DMS53 (cell line): ENCODE results near the gene UBE2H.
"Not testable (repeated sequence)": the region's sequence is repeated elsewhere in the genome, so short reads cannot be mapped to it uniquely, and the experiment has no call there.

Experiments
- DNase-seq: peaks from one replicate; lab custom pipeline; 2025; lab: John Stamatoyannopoulos, UW

The UBE2H gene

DNA sequence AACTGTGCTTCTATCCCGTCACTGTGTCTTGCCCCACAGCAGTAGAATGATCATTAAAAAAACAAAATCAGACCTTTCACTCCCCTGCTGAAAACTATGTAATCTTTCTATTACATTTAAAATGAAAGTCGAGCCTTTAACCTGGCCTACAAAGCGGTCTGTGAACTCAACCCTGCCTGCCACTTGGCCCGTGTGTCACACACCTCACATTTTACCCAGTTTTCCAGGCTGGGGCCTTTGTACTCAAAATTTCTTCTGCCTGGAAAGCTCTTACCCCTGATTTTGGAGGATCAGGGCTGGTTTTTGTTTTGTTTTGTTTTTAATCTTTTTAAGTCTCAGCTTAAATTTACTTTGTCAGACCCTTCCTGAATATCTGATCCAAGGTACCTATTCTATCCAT lies 82.1 kb downstream of the UBE2H start:
- DNase-seq, result no peak

DNA sequence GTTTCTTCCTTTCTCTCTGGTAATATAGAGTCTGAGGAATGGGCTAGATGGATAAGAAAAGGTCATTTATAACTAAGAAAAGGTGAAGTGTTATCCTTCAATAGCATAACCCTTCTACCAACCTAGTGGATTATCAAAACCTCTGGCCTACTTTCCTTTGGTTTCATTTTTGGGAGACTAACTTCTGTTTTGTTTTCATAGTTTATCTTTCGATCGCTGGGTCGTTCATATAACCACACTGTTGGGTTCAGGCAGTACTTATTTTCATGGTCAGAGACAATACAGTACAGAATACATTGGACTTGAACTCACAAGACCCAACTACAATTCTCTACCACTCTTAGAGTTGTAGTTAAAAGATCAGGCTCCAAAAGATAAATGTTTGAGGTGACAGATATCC lies 86.5 kb downstream of the UBE2H start:
- DNase-seq, result no peak

DNA sequence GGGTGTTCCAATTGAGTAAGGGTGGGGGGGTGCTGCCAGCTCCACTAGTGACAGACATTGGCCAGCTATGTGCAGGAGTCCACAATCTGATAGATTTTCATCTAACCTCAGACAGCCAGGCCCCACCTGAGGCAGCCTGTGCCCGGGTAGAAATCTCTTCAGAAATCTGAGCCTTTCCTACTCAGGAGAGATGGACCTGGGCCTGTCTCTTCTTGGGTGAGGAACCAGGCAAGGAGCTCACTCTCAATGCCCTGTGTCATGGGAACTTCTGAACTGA lies 86.9 kb downstream of the UBE2H start:
- DNase-seq, result no peak

DNA sequence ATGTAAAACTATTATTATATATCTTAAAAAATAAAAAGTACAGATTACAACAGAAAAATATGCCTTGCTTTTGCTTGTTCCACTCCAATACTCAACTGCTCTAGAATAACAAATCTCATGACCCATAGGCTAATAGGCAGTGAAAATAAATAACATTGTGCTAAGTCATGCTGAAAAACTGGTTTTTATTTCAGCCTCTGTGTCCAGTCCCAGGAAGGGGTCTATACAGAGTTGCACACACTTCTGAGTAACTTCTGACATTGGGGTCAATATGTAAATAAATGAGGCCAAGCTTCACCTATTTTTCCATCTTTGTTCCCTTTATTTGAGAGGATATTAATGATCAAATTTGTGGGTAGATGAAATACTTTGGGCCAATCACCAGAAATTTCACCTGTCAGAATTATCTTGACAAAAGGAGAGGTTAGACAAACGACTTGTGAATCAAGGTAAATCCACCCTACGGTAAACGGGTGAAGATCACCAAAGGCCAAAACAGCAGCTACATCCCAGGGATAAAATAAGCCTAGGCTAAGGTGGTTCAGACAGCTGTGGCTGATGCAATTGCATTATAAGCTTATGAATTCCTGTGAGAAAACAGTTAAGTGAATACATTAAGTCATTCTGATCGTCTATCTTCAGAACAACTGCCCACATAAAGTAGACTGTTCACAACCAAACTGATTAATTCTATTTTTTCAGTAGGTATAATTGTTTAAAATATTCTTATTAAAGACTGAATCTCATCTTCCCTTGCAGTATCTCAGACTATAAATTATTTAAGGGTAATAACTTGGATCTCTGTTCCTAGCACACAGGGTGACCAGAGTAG lies 87.5 kb downstream of the UBE2H start:
- DNase-seq, result no peak

DNA sequence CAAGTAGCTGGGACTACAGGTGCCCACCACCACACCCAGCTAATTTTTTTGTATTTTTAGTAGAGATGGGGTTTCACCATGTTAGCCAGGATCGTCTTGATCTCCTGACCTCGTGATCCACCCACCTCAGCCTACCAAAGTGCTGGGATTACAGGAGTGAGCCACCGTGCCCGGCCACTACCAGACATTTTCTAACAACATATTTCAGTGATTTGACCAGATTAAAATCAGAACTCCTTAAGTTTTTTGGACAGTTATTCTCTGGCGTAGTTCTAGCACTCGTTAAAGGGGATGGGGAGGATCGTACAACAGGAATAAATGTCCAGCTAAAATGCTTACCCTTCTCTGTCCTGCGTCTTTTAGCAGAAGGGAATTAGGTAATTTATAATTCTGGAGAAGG lies 88.1 kb downstream of the UBE2H start:
- DNase-seq, result not testable (repeated sequence)

DNA sequence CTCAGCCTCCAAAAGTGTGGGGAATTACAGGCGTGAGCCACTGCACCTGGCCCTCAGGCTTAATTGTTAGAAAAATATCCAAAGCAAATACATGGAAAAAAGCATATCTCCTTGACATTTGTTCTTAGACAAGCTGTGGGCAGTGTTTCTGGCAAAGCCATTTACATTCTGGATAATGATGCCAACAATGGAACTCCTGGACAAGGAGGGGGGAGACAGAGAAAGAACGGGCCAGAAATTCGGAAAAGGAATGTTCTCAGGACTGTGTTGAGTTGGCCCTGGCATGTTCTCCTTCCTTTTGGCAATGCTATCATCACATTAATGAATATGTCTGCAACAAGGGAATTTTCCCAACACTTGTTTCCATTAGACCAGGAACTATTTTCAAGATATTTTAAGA lies 88.7 kb downstream of the UBE2H start:
- peak; percentile 10 for DNase-seq

DNA sequence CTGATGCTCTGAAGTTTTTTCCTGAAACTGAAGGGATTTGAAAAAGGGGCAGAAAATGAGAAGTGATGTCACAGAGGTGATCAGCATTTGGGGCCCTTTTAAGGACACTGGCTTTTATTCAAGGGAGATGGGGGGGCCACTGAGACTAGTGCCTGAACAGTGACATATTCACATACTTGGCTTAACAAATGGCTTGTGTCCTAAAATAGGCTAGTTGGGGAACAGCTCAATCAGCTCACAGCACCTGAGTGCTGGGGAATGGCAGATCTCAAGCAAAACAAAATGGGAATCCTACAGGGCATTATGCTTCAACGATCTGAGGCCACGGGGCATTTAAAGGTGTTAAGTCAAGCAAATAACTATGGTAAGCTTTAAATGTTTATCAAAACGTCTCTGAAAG lies 90.1 kb downstream of the UBE2H start:
- DNase-seq, result no peak

DNA sequence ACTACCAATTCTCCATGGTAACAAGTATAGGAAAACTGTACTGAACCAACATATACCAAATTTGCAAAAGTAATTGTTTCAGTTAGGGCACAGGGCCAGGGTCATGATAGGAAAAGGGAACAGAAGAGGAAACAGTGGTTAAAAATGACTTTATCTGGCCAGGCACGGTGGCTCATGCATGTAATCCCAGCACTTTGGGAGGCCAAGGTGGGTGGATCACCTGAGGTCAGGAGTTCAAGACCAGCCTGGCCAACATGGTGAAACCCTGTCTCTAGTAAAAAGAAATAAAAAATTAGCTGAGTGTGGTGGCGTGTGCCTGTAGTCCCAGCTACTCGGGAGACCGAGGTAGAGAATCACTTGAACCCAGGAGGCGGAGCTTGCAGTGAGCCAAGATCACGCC lies 92.0 kb downstream of the UBE2H start:
- peak; percentile 18 for DNase-seq

DNA sequence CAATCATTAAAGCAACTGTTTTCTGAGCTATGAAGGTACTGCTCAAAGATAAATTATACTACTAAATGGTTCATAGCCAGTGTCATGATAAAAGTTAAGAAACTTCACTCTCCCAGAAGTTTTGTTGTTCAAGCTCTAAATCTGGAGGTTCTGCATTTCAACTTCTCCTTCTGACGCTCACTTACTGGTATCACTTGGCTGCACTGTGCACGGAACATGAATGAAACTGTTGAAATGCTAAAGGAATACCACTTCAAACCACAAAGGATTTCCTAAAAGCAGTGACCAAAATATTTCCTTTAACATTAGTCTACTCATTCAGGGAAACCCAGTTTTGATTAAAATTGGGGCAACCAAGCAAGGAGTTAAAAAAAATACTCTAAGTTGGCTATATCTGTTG lies 93.6 kb downstream of the UBE2H start:
- no peak for DNase-seq

DNA sequence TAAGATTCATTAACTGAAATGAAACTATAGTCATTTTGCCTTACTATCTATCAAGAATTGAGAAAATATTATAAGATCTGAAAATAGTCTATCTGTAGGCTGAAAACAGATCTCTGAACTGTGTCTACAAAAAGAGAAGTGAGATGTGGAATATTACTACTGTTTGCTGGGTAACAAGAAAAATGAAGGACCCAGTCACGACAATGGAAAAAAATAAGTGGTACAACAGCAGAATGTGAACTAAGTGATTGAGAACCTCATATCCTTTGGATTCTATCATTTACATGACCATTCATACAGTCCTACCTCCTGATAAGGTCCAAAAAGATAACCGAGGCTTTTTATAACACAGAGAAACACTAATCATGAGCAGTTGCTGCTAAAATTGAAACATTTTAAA lies 94.3 kb downstream of the UBE2H start:
- no peak for DNase-seq

DNA sequence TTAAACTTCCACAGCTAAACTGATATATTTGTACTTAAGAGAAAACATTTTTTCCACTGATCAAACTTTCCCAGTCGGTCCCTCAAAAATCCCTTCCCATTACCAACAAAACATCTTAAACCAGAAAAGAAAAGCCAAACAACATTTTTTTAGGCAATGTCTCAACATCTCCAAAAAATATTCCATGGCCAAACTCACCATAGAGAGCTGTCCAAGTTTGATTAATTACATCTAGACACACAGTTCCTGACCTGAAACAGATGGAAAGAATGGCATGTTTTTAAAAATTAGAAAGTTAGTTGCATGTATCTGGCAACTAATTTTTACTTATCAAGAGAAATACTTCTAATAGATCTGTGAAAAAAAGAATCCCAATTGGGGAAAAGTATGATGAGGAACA lies 95.4 kb downstream of the UBE2H start:
- DNase-seq, result no peak

DNA sequence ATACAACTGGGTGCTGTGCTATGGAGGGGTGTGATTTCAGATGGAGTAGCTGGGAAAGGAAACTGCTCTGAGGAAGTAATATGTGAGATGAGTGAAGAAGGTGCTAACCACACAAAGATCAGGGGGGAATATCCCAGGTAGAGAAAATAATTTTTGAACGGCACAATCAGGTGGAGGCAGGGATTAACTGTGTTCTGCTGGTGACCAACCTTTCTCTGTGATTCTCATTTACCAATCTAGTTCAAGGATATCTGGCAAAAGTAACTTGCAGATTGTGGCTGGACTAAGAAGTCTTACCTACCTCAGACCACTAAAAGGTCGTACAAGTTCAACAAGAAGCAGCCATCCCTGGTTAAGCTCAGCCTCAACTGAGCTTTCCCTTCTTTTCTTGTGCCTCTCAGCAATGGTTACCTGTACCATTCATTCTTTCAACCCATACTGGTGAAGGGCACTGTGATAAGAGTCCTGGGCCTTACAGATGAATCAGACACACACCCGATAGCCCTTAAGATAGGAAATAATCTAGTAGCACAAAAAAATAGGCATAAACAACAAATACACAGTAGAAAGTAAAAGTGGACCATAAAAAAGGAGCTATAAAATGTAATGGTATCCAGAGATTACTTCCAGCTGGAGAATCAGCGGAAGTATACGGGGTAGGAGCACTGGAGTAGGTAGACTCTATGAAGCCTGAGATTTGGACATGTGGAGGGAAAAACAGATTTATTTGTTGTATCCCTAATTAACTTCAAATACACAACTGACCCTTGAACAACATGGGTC lies 96.6 kb downstream of the UBE2H start:
- no peak for DNase-seq

DNA sequence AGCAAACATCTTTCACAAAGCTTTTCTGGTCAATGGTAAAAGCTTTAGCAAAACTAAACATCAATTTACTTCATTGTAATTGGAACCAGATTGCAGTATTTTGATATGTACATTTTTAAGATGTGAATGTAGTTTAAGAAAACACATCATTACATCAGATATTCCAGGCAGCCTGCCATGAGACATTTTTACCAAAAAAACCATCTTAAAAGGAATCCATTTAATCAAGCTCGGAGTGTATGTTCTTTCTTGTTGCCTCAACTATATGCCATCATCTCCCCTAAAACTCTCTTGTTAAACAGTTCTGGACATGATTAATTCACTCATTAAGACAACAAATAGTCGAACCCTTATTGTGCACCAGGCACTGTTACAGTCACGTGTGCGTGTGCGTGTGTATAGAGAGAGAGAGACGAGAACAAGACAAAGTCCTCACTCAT lies 97.5 kb downstream of the UBE2H start:
- DNase-seq, result no peak

DNA sequence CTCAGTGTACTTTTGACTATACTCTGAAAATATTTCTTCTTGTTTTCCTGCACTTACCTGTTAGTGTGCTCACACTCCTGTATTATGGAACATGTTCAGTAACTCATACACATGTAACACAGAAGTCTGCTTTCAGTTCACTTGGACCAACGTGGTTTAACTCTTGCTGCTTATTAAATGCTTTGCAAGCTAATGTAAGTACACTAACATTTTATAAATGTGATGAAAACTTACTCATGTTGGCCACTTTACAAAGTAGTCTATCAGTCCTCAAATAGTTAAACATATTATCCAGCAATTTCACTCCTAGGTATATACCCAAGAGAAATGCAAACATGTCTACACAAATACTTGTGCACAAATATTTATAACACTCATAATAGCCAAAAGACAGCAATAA lies 98.4 kb downstream of the UBE2H start:
- DNase-seq, result no peak

DNA sequence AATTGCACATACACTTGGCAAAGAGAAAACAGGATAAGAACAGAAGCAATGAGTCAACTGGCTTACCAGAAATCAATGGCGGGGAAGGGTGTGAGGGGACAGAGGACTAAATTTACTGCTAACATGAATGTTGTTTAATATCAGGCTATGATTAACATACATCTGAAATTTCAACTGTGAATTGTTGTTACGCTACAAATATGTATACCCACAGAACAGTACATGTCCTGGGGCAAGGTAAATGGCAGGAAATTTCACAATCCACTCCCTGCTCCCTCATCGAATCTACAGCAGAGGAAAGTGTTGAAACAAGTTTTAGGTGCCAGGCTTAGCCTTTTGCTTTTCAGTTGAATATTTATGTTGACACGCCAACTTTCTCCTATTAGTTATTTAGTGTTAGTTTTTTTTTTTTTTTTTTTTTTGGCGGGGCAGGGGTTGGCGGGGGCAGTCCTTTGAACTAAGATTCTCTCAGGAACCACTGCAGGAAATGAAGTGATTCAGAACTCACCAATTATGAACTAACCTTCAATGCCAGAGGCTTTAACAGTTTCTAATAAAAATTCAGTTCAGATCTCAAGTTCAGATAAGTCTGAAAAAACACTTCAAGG lies 99.0 kb downstream of the UBE2H start:
- DNase-seq, result no peak

DNA sequence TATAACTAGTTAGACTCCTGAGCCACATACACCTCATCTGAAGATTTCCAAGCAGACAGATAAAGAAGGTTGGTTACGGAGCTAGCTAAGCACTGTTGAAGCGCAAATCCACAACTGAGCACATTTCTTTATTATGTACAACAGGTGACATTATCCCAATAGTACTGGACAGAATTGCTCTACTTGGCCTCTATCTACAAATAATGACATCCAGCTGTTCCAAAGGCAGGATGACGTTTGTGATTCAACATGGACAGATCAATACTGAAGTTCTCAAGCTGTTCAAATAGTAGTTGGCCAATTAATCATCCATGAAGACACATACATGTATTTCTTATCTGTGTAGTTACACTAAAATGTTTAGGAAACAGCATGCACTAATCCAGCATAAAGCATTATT lies 101.0 kb downstream of the UBE2H start:
- DNase-seq, result no peak

DNA sequence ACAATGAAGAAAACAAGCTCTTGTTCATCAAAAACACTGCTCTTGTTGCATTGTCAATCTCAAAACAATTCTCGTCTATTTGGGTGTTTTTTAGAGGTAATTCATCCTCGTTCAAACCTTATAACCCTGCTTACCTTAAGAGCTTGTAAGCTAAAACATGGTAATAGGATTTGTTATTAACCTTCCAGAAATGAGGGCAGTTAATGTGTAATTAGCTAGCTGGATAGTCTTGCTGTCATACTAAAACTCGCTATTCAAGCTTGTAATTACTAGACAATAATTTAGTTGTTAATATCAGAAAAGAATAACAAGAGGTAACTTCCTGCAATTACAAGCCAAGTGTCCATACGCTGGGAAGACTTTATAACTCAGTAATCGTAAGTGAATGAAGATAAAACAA lies 101.6 kb downstream of the UBE2H start:
- DNase-seq, result no peak

DNA sequence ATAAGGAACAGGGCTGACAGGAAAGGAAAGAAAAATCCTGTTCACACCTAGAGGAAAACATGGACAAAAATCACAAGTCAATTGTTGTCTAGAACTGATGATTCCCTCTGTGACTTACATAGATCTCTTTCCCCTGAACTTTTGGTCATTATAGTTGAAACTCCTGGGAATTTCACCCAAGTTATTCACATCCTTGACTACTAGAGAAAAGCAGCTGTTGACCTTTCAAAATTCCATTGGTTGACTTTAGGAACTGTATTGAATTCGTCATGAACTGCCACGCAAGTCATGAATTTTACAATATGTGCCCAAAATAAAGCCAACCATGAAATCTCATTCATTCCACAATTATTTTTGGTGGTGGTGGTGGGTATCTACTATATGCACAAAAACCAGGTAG lies 104.3 kb downstream of the UBE2H start:
- no peak for DNase-seq

DNA sequence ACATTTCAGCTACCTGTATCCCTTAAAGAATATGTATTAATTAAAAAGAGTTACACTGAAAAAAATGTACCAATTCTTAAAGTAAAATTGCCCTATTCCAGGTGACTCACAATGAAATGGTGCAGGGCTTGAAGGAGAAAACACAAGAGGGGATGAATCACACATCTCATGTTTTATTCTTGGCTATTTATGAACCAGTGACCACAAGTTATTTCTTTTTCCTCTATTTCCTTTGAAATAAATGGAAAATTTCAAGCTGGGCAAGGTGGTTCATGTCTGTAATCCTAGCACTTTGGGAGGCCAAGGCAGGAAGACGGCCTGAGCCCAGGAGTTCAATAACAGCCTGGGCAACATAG lies 106.8 kb downstream of the UBE2H start:
- peak; percentile 23 for DNase-seq

DNA sequence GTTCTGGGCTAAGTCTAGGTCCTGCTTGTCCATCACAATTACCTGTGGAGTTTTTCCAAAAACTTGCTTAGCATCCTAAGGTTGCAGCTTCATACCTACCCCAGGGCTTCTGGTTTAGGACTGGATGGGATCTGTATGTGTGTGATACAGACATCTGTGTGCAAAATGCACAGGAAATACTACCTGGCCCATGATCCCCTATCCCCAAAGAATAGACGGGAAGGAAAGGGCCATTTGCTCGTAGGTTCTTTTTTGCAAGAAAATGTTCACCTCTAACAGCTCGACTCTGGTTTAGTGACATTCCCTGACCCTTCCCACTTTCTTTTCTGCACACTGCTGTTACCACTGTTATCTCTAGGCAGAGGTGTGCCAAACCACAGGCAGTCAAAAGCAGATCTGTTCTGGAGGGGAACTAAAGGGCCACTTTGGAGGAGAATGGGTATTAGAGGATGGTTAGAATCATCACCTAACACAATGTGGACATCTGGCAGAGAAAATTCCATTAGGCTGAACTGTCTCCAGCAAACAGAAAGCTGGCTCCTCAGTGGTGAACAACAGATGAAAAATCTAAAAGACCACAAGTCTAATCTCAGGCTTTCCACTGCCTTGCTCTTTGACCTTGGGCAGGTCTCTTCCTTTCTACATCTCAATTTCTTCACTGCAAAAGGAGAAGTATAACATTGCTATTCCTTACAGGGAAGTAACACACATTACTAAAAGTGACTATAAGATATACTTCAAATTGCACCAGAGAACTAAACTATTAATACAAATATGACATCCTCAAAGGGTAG lies 107.4 kb downstream of the UBE2H start:
- DNase-seq, result no peak

DNA sequence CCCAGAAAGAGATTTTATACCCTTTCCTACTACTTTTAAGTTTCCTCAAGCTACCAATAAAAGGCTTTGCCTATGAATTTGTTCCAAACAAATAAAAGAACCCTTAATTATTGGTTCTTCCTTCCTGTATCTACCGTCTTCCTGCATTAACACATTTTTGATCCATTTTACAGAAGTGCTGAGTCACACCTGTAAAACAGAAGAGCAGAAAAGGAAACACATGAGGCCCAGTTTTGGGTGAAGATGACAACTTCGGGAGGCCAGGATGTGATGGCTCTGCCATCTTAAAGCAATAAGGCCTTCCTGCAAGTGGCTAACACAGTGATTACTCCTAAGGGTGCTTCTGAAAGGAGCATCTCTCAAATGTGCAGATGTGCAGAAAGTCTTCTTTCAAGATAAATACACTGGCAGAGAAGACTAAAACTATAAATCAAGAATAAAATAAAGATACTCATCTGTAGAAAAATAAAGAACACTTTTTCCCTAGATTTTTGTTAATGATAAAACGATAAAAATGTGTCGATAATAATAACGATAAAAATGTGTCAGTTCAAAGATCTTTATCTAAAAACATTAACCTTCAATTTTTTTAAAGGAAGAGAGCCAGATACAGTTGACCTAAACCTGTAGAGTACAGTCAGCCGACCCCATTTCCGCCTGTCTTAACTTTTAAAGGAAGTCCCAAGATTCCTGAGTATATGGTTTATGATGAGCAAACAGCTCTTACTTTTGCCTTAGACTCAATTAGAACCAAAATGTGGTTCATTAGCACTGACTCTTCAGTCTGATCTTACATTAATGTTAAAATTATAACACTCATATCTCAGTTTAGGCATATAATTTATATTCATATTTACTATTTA lies 108.6 kb downstream of the UBE2H start:
- peak; percentile 31 for DNase-seq
